ENCODE results near the gene ABCB6.
"Not testable (repeated sequence)": the region's sequence is repeated elsewhere in the genome, so short reads cannot be mapped to it uniquely, and the experiment has no call there.

Gene ABCB6

DNA sequence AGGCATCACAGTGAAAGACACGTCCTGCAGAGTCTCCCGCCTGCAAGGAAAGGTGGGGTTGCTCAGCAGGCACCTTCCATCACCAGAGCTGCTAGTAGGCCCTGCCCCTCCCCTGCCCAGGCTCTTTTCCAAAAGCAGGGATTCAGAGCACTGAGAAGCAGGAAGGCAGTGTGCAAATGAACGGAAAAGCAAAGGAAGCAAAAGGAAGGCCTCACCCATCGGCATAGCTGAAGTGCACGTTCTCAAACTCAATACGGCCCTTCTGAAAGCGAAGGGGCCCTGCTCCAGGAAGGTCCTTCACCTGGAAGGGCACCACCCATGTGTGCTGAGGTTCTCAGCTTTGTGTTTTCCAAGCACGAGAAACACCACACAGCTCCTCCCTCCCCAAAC is 5.7 kb downstream of the ABCB6 start:
- DNase-seq: no peak

GRCh38 chr2:219210886-219211362 is 7.8 kb downstream of the ABCB6 start:
- DNase-seq: no peak

DNA sequence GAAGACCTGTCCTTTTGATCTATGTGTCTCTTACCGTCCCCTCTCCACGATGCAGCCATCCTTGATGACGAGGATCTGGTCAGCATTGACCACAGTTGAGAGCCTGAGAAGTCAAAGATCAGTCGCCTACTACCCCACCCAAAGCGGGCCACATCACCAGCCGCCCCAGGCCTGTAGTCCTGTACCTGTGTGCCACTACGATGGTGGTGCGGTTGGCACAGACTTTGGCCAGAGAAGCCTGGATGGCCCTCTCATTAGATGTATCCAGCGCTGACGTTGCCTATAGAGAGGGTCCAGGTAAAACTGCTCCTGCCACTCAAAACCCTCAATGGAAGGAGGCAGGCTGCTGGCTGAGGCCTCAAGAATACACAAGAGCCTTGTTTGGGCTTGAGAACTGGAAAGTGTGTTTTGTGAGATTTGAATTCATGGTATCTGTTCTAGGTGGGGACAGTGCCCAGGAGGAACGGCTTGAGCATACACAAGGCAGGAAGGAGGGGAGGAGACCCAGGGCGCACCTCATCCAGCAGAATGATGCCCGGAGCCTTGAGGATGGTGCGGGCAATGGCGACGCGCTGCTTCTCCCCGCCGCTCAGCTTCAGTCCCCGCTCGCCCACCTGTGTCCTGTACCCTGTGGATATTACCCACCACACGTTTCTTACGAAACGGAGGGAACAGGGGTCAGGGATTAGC is 8.4 kb downstream of the ABCB6 start:
- DNase-seq: no peak

- no peak for DNase-seq
Measured at GRCh38 chr2:219209236-219210195, 9.2 kb downstream of the ABCB6 start.

DNA sequence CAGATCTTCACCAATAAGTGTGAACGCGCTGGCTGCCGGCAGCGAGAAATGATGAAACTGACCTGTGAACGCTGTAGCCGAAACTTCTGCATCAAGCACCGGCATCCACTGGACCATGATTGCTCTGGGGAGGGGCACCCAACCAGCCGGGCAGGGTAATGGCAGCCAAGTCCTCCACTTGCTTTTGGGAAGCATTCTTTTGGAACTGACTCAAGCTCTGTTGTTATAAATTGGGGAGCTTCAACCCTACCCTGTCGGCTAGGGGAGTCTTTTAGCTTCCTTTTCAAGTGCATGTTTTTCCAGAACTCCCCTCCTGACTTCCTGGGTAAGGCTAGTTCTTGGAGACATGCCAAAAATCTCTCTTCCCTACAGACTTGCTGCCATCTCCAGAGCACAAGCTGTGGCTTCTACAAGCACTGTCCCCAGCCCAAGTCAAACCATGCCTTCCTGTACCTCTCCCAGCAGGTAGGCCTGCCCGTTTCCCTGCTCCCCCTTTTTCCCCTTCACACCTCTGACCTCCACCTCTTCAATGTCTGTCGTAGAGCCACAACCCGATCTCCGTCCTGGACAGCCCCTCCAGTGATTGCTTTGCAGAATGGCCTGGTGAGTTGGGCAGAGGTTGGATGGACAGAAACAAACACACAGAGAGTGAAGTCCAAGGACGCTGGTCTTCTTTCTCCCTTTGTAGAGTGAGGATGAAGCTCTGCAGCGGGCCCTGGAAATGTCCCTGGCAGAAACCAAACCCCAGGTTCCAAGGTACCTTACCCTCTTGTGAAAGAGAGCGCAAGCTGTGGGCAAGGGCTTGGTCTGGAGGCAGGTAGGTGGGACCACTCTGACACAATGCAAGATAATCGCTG is 10.6 kb downstream of the ABCB6 start:
- no peak for DNase-seq

- DNase-seq: no peak
Measured at GRCh38 chr2:219207134-219207883, 11.4 kb downstream of the ABCB6 start.

DNA sequence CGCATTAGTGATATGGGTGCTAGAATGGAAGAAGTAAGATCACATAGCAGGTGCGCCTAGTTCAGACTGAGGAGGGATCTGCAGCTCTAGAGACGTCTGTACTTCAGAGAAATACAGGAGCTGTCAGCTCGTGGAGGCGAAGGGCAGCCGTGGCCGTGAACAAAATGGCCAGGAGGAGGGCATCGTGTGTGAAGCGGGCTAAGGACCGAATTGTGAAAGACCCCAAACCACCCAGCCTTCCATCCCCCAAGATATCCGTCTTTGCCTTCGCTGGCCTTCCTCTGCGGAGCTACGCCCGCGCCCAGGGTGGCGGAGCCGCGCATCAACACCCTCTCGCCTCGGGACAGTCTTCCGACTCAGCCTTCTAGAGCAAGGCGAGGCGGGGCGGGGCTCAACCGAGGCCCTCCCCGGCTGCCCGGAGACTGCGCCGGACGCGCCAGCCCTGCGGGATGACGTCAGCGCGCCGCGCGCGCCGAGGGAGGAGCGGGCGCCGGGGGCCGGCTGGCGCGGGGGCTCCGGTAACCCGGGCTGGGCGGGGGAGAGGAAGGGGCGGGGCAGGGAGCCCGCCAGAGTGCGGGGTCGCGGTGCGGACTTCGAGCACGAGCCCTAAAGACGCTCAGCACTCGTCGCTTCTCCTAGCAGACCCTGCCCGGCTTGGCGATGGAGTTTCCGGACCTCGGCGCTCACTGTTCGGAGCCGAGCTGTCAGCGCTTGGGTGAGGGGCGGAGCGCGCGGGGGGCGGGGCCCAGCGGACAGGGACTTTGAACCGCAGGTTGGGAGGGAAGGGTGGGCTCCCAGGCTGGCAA is 12.2 kb downstream of the ABCB6 start, which contains the start of gene ZFAND2B:
Gene ZFAND2B, plus strand, starts transcription at position 455 of the 806 bp plus-strand sequence. Its CDS starts 206 bp downstream, at position 661.
- peak; percentile 94 for DNase-seq

GRCh38 chr2:219205981-219206327 is 12.8 kb downstream of the ABCB6 start:
- no peak for DNase-seq

GRCh38 chr2:219205165-219205538 is 13.6 kb downstream of the ABCB6 start:
- DNase-seq: no peak

DNA sequence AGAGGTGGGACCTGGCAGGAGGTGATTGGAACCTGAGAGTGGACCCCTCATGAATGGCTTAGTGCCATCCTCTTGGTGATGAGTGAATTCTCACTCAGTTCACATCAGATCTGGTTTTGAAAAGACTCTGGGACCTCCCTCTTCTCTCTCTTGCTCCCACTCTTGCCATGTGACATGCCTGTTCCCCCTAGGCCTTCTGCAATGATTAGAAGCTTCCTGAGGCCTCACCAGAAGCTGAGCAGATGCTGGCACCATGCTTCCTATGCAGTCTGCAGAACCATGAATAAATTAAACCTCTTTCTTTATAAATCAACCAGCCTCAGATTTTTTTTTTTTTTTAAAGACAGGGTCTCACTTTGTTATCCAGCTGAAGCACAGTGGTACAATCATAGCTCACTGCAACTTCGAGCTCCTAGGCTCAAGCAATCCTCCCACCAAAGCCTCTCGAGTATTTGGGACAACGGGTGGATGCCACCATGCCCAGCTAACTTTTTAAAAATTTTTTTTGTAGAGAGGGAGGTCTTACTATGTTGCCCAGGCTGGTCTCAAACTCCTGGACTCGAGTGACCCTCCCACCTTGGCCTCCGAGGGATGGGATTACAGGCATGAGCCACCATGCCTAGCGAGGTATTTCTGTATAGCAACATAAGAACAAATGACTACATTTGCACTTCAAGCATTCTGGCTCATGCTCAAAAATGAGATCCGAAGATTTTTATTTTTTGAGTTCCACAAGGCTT is 14.2 kb downstream of the ABCB6 start:
- DNase-seq: no peak

DNA sequence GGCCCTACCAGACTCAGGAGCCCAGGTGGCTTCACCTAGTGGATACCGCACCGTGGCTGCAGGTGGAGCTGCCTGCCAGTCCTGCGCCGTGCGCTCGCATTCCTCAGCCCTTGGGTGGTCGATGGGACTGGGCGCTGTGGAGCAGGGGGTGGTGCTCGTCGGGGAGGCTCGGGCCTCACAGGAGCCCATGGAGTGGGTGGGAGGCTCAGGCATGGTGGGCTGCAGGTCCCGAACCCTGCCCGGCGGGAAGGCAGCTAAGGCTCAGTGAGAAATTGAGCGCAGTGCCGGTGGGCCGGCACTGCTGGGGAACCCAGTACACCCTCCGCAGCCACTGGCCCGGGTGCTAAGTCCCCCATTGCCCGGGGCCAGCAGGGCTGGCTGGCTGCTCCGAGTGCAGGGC is 17.4 kb downstream of the ABCB6 start:
- DNase-seq: not testable (repeated sequence)

GRCh38 chr2:219200502-219201326 is 18.0 kb downstream of the ABCB6 start:
- DNase-seq: not testable (repeated sequence)

- no peak for DNase-seq
Measured at GRCh38 chr2:219199470-219200211, 19.1 kb downstream of the ABCB6 start.

DNA sequence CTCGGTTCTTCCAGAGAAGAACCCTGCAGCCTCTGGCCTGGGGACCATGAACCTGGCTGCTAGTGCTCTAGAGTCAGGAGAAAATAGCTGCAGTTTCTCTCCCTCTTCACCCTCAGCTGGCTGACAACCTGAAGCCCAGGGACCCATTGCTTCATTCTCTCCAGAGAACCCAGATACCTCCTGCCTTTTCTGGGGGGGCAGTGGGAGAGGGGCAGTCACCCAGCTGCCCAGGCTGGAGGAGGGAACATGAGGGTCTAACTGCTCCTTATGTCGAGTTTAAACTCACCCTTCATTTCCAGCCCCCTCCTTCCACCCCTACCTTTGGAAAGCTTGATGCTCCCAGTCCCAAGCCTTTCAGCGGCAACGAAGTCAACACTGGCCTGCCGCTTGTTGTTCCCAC is 19.8 kb downstream of the ABCB6 start:
- no peak for DNase-seq

- no peak for DNase-seq
Measured at GRCh38 chr2:219197388-219197787, 21.4 kb downstream of the ABCB6 start.

DNA sequence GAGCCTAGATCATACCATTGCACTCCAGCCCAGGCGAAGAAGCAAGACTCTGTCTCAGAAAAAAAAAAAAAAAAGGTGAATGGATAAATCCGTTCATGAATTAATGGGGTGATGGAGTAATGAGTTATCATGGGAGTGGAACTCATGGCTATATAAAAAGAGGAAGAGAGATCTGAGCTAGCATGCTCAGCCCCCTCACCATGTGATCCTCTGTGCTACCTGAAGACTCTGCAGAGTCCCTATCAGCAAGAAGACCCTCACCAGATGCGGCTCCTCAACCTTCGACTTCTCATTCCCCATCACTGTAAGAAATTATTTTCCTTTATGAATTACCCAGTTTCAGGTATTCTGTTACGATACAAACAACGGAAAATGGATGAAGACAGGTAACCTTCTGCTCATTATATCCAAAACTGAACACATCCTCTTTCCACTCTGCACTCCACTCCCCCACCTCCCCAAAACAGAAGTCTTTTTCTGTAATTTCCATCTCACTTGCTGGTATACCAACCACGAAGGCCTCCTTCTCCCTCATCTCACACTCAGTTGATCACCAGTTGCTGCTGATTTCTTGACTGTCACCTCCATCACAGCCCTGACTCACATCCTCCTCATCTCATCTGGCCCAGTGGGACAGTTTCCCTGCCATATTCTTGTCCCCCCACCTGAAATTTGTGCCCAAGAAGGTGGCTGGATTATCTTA is 31.9 kb downstream of the ABCB6 start:
- no peak for DNase-seq

DNA sequence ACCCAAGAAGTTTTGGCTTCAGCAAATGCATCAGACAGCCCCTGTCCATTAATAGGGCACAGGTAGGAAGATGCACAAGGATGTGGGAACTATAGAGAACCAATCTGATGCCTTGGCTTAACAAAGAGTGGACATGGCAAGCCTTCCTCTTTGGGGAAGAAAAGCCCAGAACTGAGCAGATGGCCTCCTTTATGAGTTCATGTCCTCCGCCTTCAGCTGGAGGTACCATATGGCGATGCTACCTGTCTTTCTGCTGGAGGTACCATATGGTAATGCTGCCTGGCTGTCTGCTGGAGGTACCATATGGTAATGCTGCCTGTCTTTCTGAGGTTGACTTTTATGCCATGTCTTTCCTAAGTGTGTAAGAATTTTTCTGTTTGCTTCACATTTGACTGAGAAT is 34.6 kb downstream of the ABCB6 start:
- DNase-seq: no peak

GRCh38 chr2:219183151-219183772 is 35.5 kb downstream of the ABCB6 start:
- DNase-seq: no peak
